NB4 (cell line): Measurements from ENCODE around the gene EPHA6.

Source experiments
- CTCF ChIP-seq: IDR thresholded peaks from one replicate; pipeline ENCODE4 v1.5.1; 2012; ENCODE audit warnings: low read depth, low read length
- MAX ChIP-seq: IDR thresholded peaks from 2 replicates; pipeline ENCODE4 v1.6.1; 2011; ENCODE audit warnings: low read depth, low read length
- POLR2A ChIP-seq: IDR thresholded peaks from 2 replicates; pipeline ENCODE4 v1.6.1; 2011; ENCODE audit warnings: mild to moderate bottlenecking; ENCODE audit not compliant: insufficient read length; ENCODE audit errors: extremely low read depth

DNA sequence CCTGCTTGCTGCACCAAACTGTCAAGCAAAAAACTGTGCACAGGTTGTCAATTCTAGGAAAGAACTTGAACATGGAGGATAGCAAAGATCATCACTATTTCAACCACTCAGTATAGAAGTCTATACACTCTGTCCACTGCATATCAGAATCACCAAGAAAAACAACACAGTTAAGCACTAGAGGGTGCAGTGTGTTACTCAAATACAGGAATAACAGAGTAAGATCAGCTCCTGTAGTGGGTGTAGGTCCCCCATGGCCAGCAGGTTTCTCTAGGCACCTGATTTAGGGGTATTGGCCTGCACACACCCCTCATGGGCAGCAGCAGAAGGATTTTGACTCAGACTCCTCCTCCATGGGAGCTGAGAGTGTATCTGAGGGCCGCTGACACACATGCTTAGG, 464.1 kb downstream of the EPHA6 start:
- TF ChIP-seq POLR2A = no peak
- TF ChIP-seq CTCF = no peak
- TF ChIP-seq MAX = no peak
